Measurements from ENCODE around the gene PHF10.

Gene PHF10

GRCh38 chr6:169661391-169661756 is 62.9 kb downstream of the PHF10 start:
- Histone ChIP-seq H3K9ac (ENCODE audit: low read length) (no peak overlapping the region), H3K27ac (ENCODE audit: low read length) (no peak overlapping the region), H3K27me3 (replicated peaks; ENCODE audit: insufficient read depth, low read length) (no peaks in the 10 kb centered on the region), H3K4me2 (ENCODE audit: low read depth, low read length) (no peak overlapping the region), H2AFZ (ENCODE audit: low read length) (no peak overlapping the region), H3K9me3 (replicated peaks; ENCODE audit: insufficient read depth, low read length) (no peaks in the 10 kb centered on the region), H3F3A (ENCODE audit: insufficient read depth, low read length) (no peaks in the 10 kb centered on the region), H3K4me1 (ENCODE audit: low read length) (no peaks in the 10 kb centered on the region), H3K36me3 (replicated peaks; ENCODE audit: insufficient read depth, low read length) (no peaks in the 10 kb centered on the region), H3K4me3 (ENCODE audit: low read length) (no peak overlapping the region), H3K9me2 (replicated peaks; ENCODE audit: insufficient read depth, low read length) (no peaks in the 10 kb centered on the region), H4K20me1 (ENCODE audit: insufficient read depth, low read length) (no peaks in the 10 kb centered on the region), H3K79me2 (ENCODE audit: low read length) (no peaks in the 10 kb centered on the region)
- TF ChIP-seq EZH2phosphoT487 (IDR thresholded peaks at IDR 0.05; ENCODE audit: low read length): no peak
- TF ChIP-seq CTCF (IDR thresholded peaks at IDR 0.05; ENCODE audit: low read length): no peak
- no peak for TF ChIP-seq EZH2 (optimal IDR thresholded peaks at IDR 0.05; ENCODE audit: low read depth, low read length)
- no peak for DNase-seq

GRCh38 chr6:169660751-169661390 is 63.4 kb downstream of the PHF10 start:
- Histone ChIP-seq H3K4me3 (ENCODE audit: low read length) (no peak overlapping the region), H3K27me3 (replicated peaks; ENCODE audit: insufficient read depth, low read length) (no peaks in the 10 kb centered on the region), H2AFZ (ENCODE audit: low read length) (no peak overlapping the region), H3K9ac (ENCODE audit: low read length) (no peak overlapping the region), H3K4me1 (ENCODE audit: low read length) (no peaks in the 10 kb centered on the region), H3K4me2 (ENCODE audit: low read depth, low read length) (no peak overlapping the region), H3K9me2 (replicated peaks; ENCODE audit: insufficient read depth, low read length) (no peaks in the 10 kb centered on the region), H3K36me3 (replicated peaks; ENCODE audit: insufficient read depth, low read length) (no peaks in the 10 kb centered on the region), H3K79me2 (ENCODE audit: low read length) (no peaks in the 10 kb centered on the region), H3F3A (ENCODE audit: insufficient read depth, low read length) (no peaks in the 10 kb centered on the region), H3K27ac (ENCODE audit: low read length) (no peak overlapping the region), H4K20me1 (ENCODE audit: insufficient read depth, low read length) (no peaks in the 10 kb centered on the region), H3K9me3 (replicated peaks; ENCODE audit: insufficient read depth, low read length) (no peaks in the 10 kb centered on the region)
- TF ChIP-seq EZH2 (optimal IDR thresholded peaks at IDR 0.05; ENCODE audit: low read depth, low read length) (no peak), CTCF (IDR thresholded peaks at IDR 0.05; ENCODE audit: low read length) (no peak), EZH2phosphoT487 (IDR thresholded peaks at IDR 0.05; ENCODE audit: low read length) (no peak)
- DNase-seq: no peak

- TF ChIP-seq CTCF (IDR thresholded peaks at IDR 0.05; ENCODE audit: low read length) (no peak), EZH2phosphoT487 (IDR thresholded peaks at IDR 0.05; ENCODE audit: low read length) (no peak), EZH2 (optimal IDR thresholded peaks at IDR 0.05; ENCODE audit: low read depth, low read length) (no peak)
- no peaks in the 10 kb centered on the region for H4K20me1 ChIP-seq (ENCODE audit: insufficient read depth, low read length)
Measured at GRCh38 chr6:169659820-169660610, 64.3 kb downstream of the PHF10 start.

More at GRCh38 chr6:169659820-169660610, 64.3 kb downstream of the PHF10 start:
- H3K36me3 ChIP-seq (replicated peaks; ENCODE audit: insufficient read depth, low read length): no peaks in the 10 kb centered on the region
- DNase-seq: no peak
- H2AFZ ChIP-seq (ENCODE audit: low read length): no peak overlapping the region
- H3K9me3 ChIP-seq (replicated peaks; ENCODE audit: insufficient read depth, low read length): no peaks in the 10 kb centered on the region
- no peaks in the 10 kb centered on the region for H3F3A ChIP-seq (ENCODE audit: insufficient read depth, low read length)
- H3K9ac ChIP-seq (ENCODE audit: low read length): no peak overlapping the region
- H3K9me2 ChIP-seq (replicated peaks; ENCODE audit: insufficient read depth, low read length): no peaks in the 10 kb centered on the region
- no peak overlapping the region for H3K4me2 ChIP-seq (ENCODE audit: low read depth, low read length)
- H3K27ac ChIP-seq (ENCODE audit: low read length): no peak overlapping the region
- H3K27me3 ChIP-seq (replicated peaks; ENCODE audit: insufficient read depth, low read length): no peaks in the 10 kb centered on the region
- no peaks in the 10 kb centered on the region for H3K4me1 ChIP-seq (ENCODE audit: low read length)
- H3K4me3 ChIP-seq (ENCODE audit: low read length): no peak overlapping the region
- no peaks in the 10 kb centered on the region for H3K79me2 ChIP-seq (ENCODE audit: low read length)
